Measurements from ENCODE around the gene TRPC6.

Gene TRPC6

GRCh38 chr11:101438126-101438525 lies 145.7 kb downstream of the TRPC6 start:
- no peak for TF ChIP-seq CTCF (IDR thresholded peaks at IDR 0.05; ENCODE audit: control extremely low read depth, extremely low read depth, low read depth, missing control alignments)
- ChIA-PET CTCF (interaction anchor here (1.5 kb wide), 1 partner anchor 17 kb away, joined by 3 read pairs; no protein-coding TSS in a partner anchor), POLR2A (no interaction called here)
- no peak for DNase-seq (ENCODE audit: extremely low spot score)

DNA sequence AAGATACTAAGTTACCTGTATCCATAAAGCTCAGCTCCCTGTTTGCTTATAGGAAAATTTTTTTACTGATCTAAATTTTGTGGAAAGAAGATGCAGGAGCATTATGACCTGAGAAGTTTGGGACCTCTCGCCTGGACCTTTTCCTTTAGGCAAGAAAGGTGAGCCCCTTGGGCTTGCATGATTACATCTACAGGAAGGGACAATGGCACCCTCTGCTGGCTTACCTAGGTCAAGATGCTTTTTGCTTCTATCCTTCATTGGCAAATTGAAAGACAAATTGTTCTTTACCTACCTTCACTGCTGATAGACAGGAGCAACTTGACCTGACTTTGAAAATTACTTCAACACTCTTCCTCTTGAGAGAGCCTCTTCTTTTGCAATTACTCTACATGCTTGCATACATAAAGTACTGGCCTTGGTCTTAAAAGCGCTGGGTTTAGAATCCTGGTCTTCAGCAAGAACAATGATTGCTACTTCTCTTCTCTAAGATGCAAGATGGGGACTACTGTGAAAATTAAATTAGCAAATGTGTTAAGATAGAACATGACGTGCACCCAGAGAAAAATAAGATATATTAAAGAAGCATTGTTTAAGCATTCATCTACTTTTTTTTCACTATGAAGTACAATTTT lies 147.2 kb downstream of the TRPC6 start:
- DNase-seq (ENCODE audit: extremely low spot score), result peak; percentile 26
- ChIA-PET CTCF (interaction anchor here (1.2 to 2.2 kb wide), 4 partner anchors 10 to 20 kb away, joined by 3 to 13 read pairs (median 4); no protein-coding TSS in a partner anchor), POLR2A (no interaction called here)
- TF ChIP-seq CTCF (IDR thresholded peaks at IDR 0.05; ENCODE audit: control extremely low read depth, extremely low read depth, low read depth, missing control alignments), result peak; percentile 65

- CTCF ChIA-PET, result interaction anchor here (1.2 to 2.2 kb wide), 7 partner anchors 11 to 413 kb away, joined by 3 to 13 read pairs (median 4); no protein-coding TSS in a partner anchor
- no peak for DNase-seq (ENCODE audit: extremely low spot score)
- no peak for TF ChIP-seq CTCF (IDR thresholded peaks at IDR 0.05; ENCODE audit: control extremely low read depth, extremely low read depth, low read depth, missing control alignments)
- POLR2A ChIA-PET, result no interaction called here
These were observed 148.3 kb downstream of the TRPC6 start for GRCh38 chr11:101435408-101435973.

DNA sequence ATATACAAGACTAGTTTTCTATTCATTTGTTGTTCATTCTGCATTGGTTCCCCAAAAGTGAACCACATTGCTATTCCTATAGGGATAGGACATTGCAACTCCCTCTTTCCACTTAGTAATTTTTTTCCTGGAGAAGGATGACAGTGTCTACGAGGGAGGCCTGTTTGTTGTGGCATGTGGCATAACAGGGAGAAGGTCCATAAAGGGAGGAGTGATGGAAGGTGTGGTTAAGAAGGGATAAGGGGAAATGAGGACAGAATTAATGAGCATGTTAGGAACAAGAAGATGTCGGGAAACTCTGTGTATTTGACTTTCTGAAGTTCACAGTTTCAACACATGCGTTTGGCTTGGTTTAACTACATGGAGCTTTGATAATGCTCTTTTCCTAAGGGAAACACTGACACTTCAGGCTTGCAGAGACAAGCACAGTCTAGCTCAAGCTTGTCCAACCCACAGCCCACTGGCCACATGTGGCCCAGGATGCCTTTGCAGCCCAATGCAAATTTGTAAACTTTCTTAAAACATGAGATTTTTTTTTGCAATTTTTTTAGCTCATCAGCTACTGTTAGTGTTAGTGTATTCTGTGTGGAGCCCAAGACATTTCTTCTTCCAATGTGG lies 149.7 kb downstream of the TRPC6 start:
- ChIA-PET CTCF (interaction anchor here (1.0 kb wide), 1 partner anchor 32 kb away, joined by 3 read pairs; no protein-coding TSS in a partner anchor), POLR2A (no interaction called here)
- TF ChIP-seq CTCF (IDR thresholded peaks at IDR 0.05; ENCODE audit: control extremely low read depth, extremely low read depth, low read depth, missing control alignments), result no peak
- no peak for DNase-seq (ENCODE audit: extremely low spot score)

- ChIA-PET POLR2A (no interaction called here), CTCF (interaction anchor here (1.0 kb wide), 1 partner anchor 31 kb away, joined by 3 read pairs; no protein-coding TSS in a partner anchor)
- DNase-seq (ENCODE audit: extremely low spot score), result no peak
- no peak for TF ChIP-seq CTCF (IDR thresholded peaks at IDR 0.05; ENCODE audit: control extremely low read depth, extremely low read depth, low read depth, missing control alignments)
These were observed 150.7 kb downstream of the TRPC6 start for GRCh38 chr11:101433151-101433550.

DNA sequence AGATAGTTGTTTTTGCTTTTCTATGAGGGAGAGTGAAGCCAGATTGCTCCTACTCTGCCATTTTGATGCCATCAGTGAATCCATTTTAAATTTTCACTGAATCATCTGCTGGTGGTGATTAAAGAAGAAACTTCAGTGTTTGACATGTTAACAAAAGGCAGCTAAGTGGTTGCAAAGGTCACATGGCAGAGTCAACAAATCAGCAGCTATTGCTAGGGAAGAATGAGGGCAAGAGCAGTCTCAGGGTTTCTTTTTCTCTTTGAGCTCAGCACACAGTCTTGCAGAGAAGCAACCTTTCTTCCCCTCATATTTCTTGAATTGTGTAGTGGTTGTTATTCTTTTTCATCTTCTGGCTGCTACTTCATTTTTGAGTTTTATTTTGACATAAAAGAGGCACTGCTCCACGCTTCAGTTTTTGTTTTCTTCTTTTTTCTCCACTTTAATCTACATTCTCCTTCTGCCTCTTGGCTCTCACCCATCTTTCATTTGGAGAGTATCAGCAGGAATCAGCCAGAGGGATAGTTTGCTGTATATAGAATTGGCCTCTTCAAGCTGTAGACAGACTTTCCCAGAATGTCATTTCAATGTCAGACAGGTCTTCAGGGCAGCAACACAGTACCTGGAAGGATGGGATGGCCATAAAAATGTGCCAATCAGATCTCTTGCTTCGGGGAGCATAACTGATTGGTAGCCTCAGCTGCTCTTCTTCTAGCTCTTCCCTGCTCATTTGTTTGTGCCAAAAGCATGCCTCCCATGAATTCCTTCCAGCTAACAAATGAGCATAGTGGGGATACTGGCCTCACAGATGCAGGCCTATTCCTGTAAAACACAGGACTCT lies 153.9 kb downstream of the TRPC6 start:
- ChIA-PET CTCF (interaction anchor here (1.3 to 2.2 kb wide), 2 partner anchors 12 kb away, joined by 3 to 6 read pairs; no protein-coding TSS in a partner anchor), POLR2A (no interaction called here)
- DNase-seq (ENCODE audit: extremely low spot score), result no peak
- no peak for TF ChIP-seq CTCF (IDR thresholded peaks at IDR 0.05; ENCODE audit: control extremely low read depth, extremely low read depth, low read depth, missing control alignments)
